ENCODE results near the gene TGFBR3L. TPM values are rescaled to one million over a fixed set of nuclear protein-coding genes. Genes with fewer than 3 reads are reported as not detected.

The TGFBR3L gene
- total RNA-seq, 1 donor from 2014 or later: 0.69 TPM

- peaks cover 10% of the 10 kb centered on the region for H3K4me1 Mint-ChIP-seq (ENCODE audit: low read depth, unreplicated experiment)
- TF ChIP-seq, protein P1, sequence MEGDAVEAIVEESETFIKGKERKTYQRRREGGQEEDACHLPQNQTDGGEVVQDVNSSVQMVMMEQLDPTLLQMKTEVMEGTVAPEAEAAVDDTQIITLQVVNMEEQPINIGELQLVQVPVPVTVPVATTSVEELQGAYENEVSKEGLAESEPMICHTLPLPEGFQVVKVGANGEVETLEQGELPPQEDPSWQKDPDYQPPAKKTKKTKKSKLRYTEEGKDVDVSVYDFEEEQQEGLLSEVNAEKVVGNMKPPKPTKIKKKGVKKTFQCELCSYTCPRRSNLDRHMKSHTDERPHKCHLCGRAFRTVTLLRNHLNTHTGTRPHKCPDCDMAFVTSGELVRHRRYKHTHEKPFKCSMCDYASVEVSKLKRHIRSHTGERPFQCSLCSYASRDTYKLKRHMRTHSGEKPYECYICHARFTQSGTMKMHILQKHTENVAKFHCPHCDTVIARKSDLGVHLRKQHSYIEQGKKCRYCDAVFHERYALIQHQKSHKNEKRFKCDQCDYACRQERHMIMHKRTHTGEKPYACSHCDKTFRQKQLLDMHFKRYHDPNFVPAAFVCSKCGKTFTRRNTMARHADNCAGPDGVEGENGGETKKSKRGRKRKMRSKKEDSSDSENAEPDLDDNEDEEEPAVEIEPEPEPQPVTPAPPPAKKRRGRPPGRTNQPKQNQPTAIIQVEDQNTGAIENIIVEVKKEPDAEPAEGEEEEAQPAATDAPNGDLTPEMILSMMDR (IDR thresholded peaks at IDR 0.05; ENCODE audit: partially characterized antibody, unreplicated experiment): no peak
- DNase-seq: no peak
- peaks cover 14% of the 10 kb centered on the region for H3K27me3 Mint-ChIP-seq (ENCODE audit: unreplicated experiment)
- peaks cover 17% of the 10 kb centered on the region for H3K9me3 Mint-ChIP-seq (ENCODE audit: unreplicated experiment)
- H3K27ac Mint-ChIP-seq (ENCODE audit: unreplicated experiment): no peak overlapping the region
- H3K4me3 Mint-ChIP-seq (ENCODE audit: unreplicated experiment): peak overlapping the region; percentile 97
- H3K36me3 Mint-ChIP-seq (ENCODE audit: unreplicated experiment): no peaks in the 10 kb centered on the region
Observed at GRCh38 chr19:7941895-7942596, 27.4 kb downstream of the TGFBR3L start.

GRCh38 chr19:7942981-7943443 lies 28.4 kb downstream of the TGFBR3L start:
- Mint-ChIP-seq H3K27me3 (ENCODE audit: unreplicated experiment) (peaks cover 14% of the 10 kb centered on the region), H3K36me3 (ENCODE audit: unreplicated experiment) (no peaks in the 10 kb centered on the region), H3K4me1 (ENCODE audit: low read depth, unreplicated experiment) (peaks cover 10% of the 10 kb centered on the region), H3K9me3 (ENCODE audit: unreplicated experiment) (peaks cover 17% of the 10 kb centered on the region), H3K27ac (ENCODE audit: unreplicated experiment) (peak overlapping the region; percentile 100), H3K4me3 (ENCODE audit: unreplicated experiment) (peak overlapping the region; percentile 97)
- no peak for DNase-seq
- TF ChIP-seq, protein P1 (IDR thresholded peaks at IDR 0.05; ENCODE audit: partially characterized antibody, unreplicated experiment): no peak

DNA sequence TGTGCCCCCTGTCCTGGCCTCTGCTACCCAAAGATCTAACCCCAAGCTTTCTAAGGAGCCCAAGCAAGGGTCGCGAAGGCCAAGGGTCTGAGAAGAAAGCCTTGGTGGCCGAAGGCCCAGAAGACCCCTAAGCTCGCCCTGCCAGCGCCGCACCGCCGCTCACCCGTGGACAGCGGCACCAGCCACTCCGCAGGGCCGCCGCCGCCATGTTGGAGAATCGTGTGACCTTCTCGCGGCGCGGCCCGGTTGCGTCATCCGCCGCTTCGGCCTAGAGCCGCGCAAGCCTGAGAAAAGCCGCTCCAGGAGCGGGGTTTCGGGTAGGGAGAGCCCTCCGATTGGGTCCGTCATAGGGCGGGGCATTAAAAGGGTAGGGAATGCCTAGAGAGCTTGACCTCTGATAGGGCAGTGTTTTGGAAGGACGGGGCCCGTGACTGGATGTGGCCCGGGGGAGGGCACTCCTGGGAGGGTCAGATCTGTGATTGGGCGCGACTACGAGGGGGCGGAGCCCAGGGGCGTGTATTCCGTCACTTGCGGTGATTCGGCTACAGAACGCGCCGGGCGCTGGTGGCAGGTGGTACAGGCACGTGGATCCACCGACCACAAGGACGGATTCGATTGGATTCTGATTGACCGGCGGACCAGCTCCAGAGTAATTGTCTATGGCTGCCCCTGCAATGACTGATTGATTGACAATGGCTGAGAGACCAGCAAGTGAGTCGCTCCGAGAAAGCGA lies 29.0 kb downstream of the TGFBR3L start, which contains the start of gene TIMM44:
TIMM44 (minus strand) TSS at position 223 of the 733 bp plus-strand sequence; CDS start at position 208, 15 bp downstream.
- TF ChIP-seq, protein P1 (IDR thresholded peaks at IDR 0.05; ENCODE audit: partially characterized antibody, unreplicated experiment): no peak
- H3K4me3 Mint-ChIP-seq (ENCODE audit: unreplicated experiment): peak within 1 kb of the TSS; percentile 97
- peak; percentile 99 for DNase-seq
- no peaks in the 10 kb centered on the region for H3K36me3 Mint-ChIP-seq (ENCODE audit: unreplicated experiment)
- peaks cover 19% of the 10 kb centered on the region for H3K9me3 Mint-ChIP-seq (ENCODE audit: unreplicated experiment)
- H3K4me1 Mint-ChIP-seq (ENCODE audit: low read depth, unreplicated experiment): peaks cover 10% of the 10 kb centered on the region
- peak within 1 kb of the TSS; percentile 100 for H3K27ac Mint-ChIP-seq (ENCODE audit: unreplicated experiment)
- peaks cover 14% of the 10 kb centered on the region for H3K27me3 Mint-ChIP-seq (ENCODE audit: unreplicated experiment)

DNA sequence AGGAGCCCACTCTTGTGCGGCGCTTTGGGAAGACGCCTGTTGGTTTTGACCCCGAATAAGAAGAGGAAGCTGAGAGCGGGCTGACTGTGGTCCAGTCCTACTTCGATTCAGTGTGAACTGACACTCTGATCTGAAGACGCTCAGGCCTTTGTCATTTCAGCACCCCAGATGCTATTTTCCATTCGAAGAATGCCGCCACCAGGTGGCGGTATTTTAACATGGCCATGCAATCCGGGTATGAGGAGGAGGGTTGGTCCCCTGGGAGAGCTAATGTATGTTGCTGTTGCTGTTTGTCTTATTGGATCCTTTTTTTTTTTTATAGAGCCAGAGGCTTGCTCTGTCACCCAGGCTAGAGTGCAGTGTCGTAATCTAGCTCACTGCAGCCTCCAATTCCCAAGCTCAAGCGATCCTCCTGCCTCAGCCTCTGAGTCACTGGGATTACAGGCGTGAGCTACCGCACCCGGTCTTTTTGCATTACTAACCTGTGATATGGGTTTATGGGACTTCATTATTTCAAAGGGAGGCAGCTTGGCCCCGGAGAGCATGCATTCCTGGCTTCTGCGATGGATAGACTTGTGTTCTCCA lies 29.6 kb downstream of the TGFBR3L start:
- Mint-ChIP-seq H3K27me3 (ENCODE audit: unreplicated experiment) (peaks cover 11% of the 10 kb centered on the region), H3K4me1 (ENCODE audit: low read depth, unreplicated experiment) (peaks cover 7% of the 10 kb centered on the region), H3K27ac (ENCODE audit: unreplicated experiment) (peak overlapping the region; percentile 100), H3K36me3 (ENCODE audit: unreplicated experiment) (no peaks in the 10 kb centered on the region), H3K4me3 (ENCODE audit: unreplicated experiment) (peak overlapping the region; percentile 97), H3K9me3 (ENCODE audit: unreplicated experiment) (peaks cover 19% of the 10 kb centered on the region)
- TF ChIP-seq, protein P1 (IDR thresholded peaks at IDR 0.05; ENCODE audit: partially characterized antibody, unreplicated experiment): peak; percentile 98
- DNase-seq: peak; percentile 87

All from glutamatergic neuron (in vitro differentiated cells).